NT2/D1 (cell line): Measurements from ENCODE around the gene EDN1.
"Not testable (repeated sequence)": the region's sequence is repeated elsewhere in the genome, so short reads cannot be mapped to it uniquely, and the experiment has no call there.

Source experiments
- SUZ12 ChIP-seq: IDR thresholded peaks from 2 replicates; pipeline ENCODE4 v1.6.1; 2011; ENCODE audit not compliant: insufficient read length, insufficient read depth; ENCODE audit errors: extremely low read depth
- YY1 ChIP-seq: IDR thresholded peaks from 2 replicates; pipeline ENCODE4 v1.6.1; 2011; ENCODE audit not compliant: insufficient read length, insufficient read depth
- ZNF274 ChIP-seq: IDR thresholded peaks from 2 replicates; pipeline ENCODE4 v1.6.1; 2011; ENCODE audit warnings: mild to moderate bottlenecking, low read depth, low read length

DNA sequence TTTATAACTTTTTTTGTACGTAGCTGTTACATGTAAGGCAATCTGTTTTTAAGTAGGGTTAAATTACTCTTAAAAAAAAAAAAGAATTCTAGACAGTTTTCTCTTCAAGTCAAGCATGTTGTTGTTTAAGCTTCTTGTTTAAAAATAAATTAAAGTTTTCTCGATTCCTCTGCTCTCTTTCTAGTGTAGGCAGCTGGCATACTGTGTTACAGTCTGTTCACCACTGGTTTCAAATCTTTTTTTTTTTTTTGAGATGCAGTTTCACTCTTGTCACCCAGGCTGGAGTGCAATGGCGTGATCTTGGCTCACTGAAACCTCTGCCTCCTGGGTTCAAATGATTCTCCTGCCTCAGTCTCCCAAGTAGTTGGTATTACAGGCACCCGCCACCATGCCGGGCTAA lies 29.9 kb downstream of the EDN1 start:
- TF ChIP-seq YY1, SUZ12, ZNF274: not testable (repeated sequence)
